Vein endothelial cell (primary cell): ENCODE results near the gene TSPAN2. TPM values are rescaled to one million over a fixed set of nuclear protein-coding genes. Genes with fewer than 3 reads are reported as not detected.

Experiments used
- total RNA-seq: library from RNA; depleted of rRNA; stranded (reverse); fragments of >200 nt; gene quantifications from 2 replicates; pipeline ENCODE4 v1.2.3, GENCODE V29; 2012

The TSPAN2 gene
- total RNA-seq = 1.5 and 4.2 TPM in 2 replicates

DNA sequence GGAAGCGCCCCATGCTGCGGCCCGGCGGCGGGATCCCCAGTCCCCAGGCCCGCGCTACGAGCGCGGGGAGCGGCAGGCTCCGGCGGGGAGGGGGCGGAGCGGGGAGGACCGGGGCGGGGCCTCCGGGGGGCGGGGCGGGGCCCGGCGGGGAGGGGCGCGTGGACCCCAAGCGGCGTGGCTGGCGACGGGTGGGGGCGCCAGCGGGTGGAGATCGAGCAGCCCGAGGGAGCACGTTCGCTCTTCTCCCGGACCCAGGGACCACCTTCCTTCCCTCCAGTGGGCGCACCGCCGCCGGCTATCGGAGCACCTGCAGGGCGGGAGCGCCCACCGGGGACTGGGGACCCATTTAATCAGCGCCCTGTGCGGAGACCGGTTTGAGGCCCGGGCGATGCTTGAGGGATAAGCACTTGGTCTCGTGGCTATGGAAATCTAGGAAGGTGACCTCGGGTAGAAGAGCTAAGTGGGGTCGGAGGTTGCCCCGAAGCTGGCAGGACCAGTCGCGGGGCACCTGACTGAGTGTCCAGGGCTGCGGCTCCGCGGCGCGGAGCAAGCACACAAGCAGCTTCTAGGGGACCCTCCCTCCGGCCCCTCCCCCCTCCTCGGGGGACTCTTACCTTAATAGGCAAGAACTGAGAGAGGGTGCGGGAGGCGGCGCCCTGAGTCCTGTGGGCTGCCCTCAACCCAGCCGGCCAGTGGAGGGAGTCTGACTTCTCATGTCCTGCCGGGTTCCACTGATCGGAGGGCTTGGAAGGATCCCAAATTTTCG is at the start of gene TSPAN2:
TSS of gene TSPAN2 (minus strand) at position 84 of the 766 bp plus-strand sequence. CDS start at position 13, 71 bp downstream.

DNA sequence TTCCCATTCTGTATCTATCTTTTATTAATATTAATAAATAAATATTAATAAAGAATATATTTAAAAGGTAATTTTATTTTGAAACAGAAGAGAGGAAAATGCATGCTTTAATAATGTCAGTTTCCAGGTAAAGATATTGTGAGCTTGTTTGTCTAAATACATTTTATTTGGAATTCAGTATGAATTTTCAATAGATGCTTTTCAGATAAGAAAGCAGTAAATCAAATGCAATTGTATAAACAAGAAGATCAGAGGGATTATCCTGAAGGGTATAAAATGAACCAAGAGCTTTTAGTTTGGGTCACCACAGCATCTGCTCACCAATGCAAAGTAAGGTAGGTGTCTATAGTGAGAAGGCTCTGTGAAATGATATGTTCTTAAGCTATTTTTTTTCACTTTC is 59.8 kb downstream of the TSPAN2 start, which contains the start of gene TSHB:
TSS of gene TSHB (plus strand) at position 301 of the 400 bp plus-strand sequence. CDS start 3,537 bp downstream, outside the sequence.

Other genes with a start within 250 kb of the TSPAN2 start
- gene SYCP1, start 234.6 kb downstream of the TSPAN2 start, total RNA-seq = not detected in 2 replicates
- not detected in 2 replicates for gene TSHB, start 59.7 kb downstream of the TSPAN2 start, total RNA-seq
- not detected in 2 replicates for gene NGF, start 248.7 kb upstream of the TSPAN2 start, total RNA-seq